ENCODE results near the gene FHOD3. TPM values are rescaled to one million over a fixed set of nuclear protein-coding genes. Genes with fewer than 3 reads are reported as not detected.
A peak's percentile ranks its signal among the peaks of the same experiment; 100 is the strongest.

The FHOD3 gene
- total RNA-seq, 4 donors from 2014 or later = 24.1 to 51.4 (median 33.8) TPM

- no peak overlapping the region for H3K4me3 ChIP-seq
- TF ChIP-seq EP300 (IDR thresholded peaks at IDR 0.05) = no peak
- TF ChIP-seq CTCF (IDR thresholded peaks at IDR 0.05) = no peak
- TF ChIP-seq POLR2A (IDR thresholded peaks at IDR 0.05; ENCODE audit: low read depth) = no peak
- no peak for TF ChIP-seq POLR2AphosphoS5 (IDR thresholded peaks at IDR 0.05)
- no peaks in the 10 kb centered on the region for H3K27me3 ChIP-seq
- no peak for DNase-seq (ENCODE audit: extremely low spot score)
- WGBS = 89% methylated on average over 25 of the region's 25 CpGs
- intact Hi-C loops (cut with DNase I) = no loop called here
- no peak overlapping the region for H3K27ac ChIP-seq (replicated peaks in 1 of 4)
- H3K36me3 ChIP-seq = peaks cover 4 to 65% (median 15%) of the 10 kb centered on the region in 4 donors
- H3K9me3 ChIP-seq = no peaks in the 10 kb centered on the region
- H3K4me1 ChIP-seq = no peaks in the 10 kb centered on the region
Measured at GRCh38 chr18:36745219-36745975, 447.9 kb downstream of the FHOD3 start.

GRCh38 chr18:36752929-36753865, 455.7 kb downstream of the FHOD3 start:
- no peaks in the 10 kb centered on the region for H3K36me3 ChIP-seq
- H3K4me3 ChIP-seq = no peak overlapping the region
- intact Hi-C loops (cut with DNase I) = no loop called here
- no peaks in the 10 kb centered on the region for H3K9me3 ChIP-seq
- no peak for DNase-seq (ENCODE audit: extremely low spot score)
- 57% methylated on average over 3 of the region's 3 CpGs for WGBS
- TF ChIP-seq EP300 (IDR thresholded peaks at IDR 0.05) (no peak), POLR2A (IDR thresholded peaks at IDR 0.05; ENCODE audit: low read depth) (no peak), CTCF (IDR thresholded peaks at IDR 0.05) (no peak), POLR2AphosphoS5 (IDR thresholded peaks at IDR 0.05) (no peak)
- peaks cover 3 to 32% (median 26%) of the 10 kb centered on the region in 4 donors for H3K4me1 ChIP-seq
- no peaks in the 10 kb centered on the region for H3K27me3 ChIP-seq
- H3K27ac ChIP-seq (replicated peaks in 1 of 4) = peak overlapping the region in 3 of 4 donors; percentile 32 to 54 (median 39)

- Histone ChIP-seq H3K4me1 (peaks cover 3 to 39% (median 35%) of the 10 kb centered on the region in 4 donors), H3K27ac (replicated peaks in 1 of 4) (peak overlapping the region; percentile 30 to 67 (median 50)), H3K36me3 (peaks cover 0 to 9% (median 5%) of the 10 kb centered on the region in 4 donors), H3K4me3 (no peak overlapping the region), H3K27me3 (no peaks in the 10 kb centered on the region), H3K9me3 (no peaks in the 10 kb centered on the region)
- no peak for TF ChIP-seq POLR2A (IDR thresholded peaks at IDR 0.05; ENCODE audit: low read depth)
- TF ChIP-seq POLR2AphosphoS5 (IDR thresholded peaks at IDR 0.05) = peak in 1 of 2 donors; percentile 8
- 65% methylated on average over 4 of the region's 4 CpGs for WGBS
- DNase-seq (ENCODE audit: extremely low spot score) = no peak
- intact Hi-C loops (cut with DNase I) = loop anchor here (2.0 to 5.0 kb wide), 2 partner anchors 67 to 459 kb away; partner anchors contain the start of gene FHOD3
Measured at GRCh38 chr18:36756242-36756641, 458.7 kb downstream of the FHOD3 start.

- DNase-seq (ENCODE audit: extremely low spot score) = no peak
- Histone ChIP-seq H3K36me3 (peaks cover 0 to 18% (median 7%) of the 10 kb centered on the region in 4 donors), H3K4me1 (peaks cover 3 to 39% (median 35%) of the 10 kb centered on the region in 4 donors), H3K27me3 (no peaks in the 10 kb centered on the region), H3K4me3 (no peak overlapping the region), H3K27ac (replicated peaks in 1 of 4) (peak overlapping the region; percentile 28 to 67 (median 46)), H3K9me3 (no peaks in the 10 kb centered on the region)
- TF ChIP-seq POLR2AphosphoS5 (IDR thresholded peaks at IDR 0.05) = no peak
- no peak for TF ChIP-seq EP300 (IDR thresholded peaks at IDR 0.05)
- no peak for TF ChIP-seq POLR2A (IDR thresholded peaks at IDR 0.05; ENCODE audit: low read depth)
- TF ChIP-seq CTCF (IDR thresholded peaks at IDR 0.05) = peak; percentile 70 to 75 (median 70)
- WGBS = 7% methylated on average over 1 of the region's 1 CpG
- intact Hi-C loops (cut with DNase I) = loop anchor here (2.0 to 5.0 kb wide), 2 partner anchors 68 to 460 kb away; partner anchors contain the start of gene FHOD3
Measured at GRCh38 chr18:36757081-36757480, 459.6 kb downstream of the FHOD3 start.

Data from esophagus muscularis mucosa (tissue), 4 donors.